Keratinocyte (primary cell): ENCODE data around the gene PTDSS2. TPM values are rescaled to one million over a fixed set of nuclear protein-coding genes. Genes with fewer than 3 reads are reported as not detected.

ENCODE experiments used
- DNase-seq: peaks from one replicate; pipeline ENCODE4 v3.0.0-alpha.2; 2011; ENCODE audit warnings: low read depth, missing footprints, low spot score
- FAIRE-seq: peaks from 2 replicates; lab custom pipeline; 2011; peaks lifted over from hg19 to GRCh38; lab: Jason Lieb, UNC
- H2AFZ ChIP-seq: 2 replicates; pipeline ENCODE4 v1.6.0; 2012; ENCODE audit warnings: low read length, control low read depth, inconsistent platforms; ENCODE audit not compliant: control insufficient read depth
- H3K27ac ChIP-seq: 2 replicates; pipeline ENCODE4 v1.5.1; 2011; ENCODE audit warnings: low read length; ENCODE audit not compliant: control insufficient read depth, insufficient read depth
- H3K27me3 ChIP-seq: 3 replicates; pipeline ENCODE4 v1.6.0; 2011; ENCODE audit warnings: low read length; ENCODE audit not compliant: control insufficient read depth, insufficient read depth; ENCODE audit errors: extremely low read depth
- H3K36me3 ChIP-seq, 2 experiments: 2 replicates in 1 of 2; 3 replicates in 1 of 2; pipeline ENCODE4 v1.5.1; 2011; ENCODE audit warnings: low read length in 2 of 2, mild to moderate bottlenecking in 1 of 2; ENCODE audit not compliant: control insufficient read depth in 2 of 2, insufficient read depth in 2 of 2; ENCODE audit errors: extremely low read depth in 1 of 2
- H3K4me1 ChIP-seq: 3 replicates; pipeline ENCODE4 v1.5.1; 2011; ENCODE audit warnings: low read length; ENCODE audit not compliant: control insufficient read depth, insufficient read depth; ENCODE audit errors: extremely low read depth
- H3K4me2 ChIP-seq: 3 replicates; pipeline ENCODE4 v1.6.0; 2011; ENCODE audit warnings: low read depth, low read length; ENCODE audit not compliant: control insufficient read depth, insufficient read depth; ENCODE audit errors: extremely low read depth
- H3K4me3 ChIP-seq, 3 experiments: fragments of 200-600 bp in 1 of 3; sonication (generic) in 1 of 3; 2 replicates in 2 of 3; 3 replicates in 1 of 3; pipeline ENCODE4 v1.5.1; 2011 to 2016; ENCODE audit warnings: low read length in 3 of 3, mild to moderate bottlenecking in 3 of 3, control low read depth in 2 of 3, inconsistent platforms in 1 of 3, low read depth in 1 of 3, mixed read lengths in 1 of 3, mixed run types in 1 of 3, moderate library complexity in 1 of 3; ENCODE audit not compliant: control insufficient read depth in 2 of 3, insufficient read depth in 2 of 3; ENCODE audit errors: extremely low read depth in 1 of 3
- H3K79me2 ChIP-seq: 2 replicates; pipeline ENCODE4 v1.6.0; 2012; ENCODE audit warnings: low read length; ENCODE audit not compliant: control insufficient read depth, insufficient read depth
- H3K9ac ChIP-seq: 3 replicates; pipeline ENCODE4 v1.6.0; 2011; ENCODE audit warnings: low read length; ENCODE audit not compliant: control insufficient read depth, insufficient read depth; ENCODE audit errors: extremely low read depth
- H3K9me1 ChIP-seq: 3 replicates; pipeline ENCODE4 v1.6.0; 2011; ENCODE audit warnings: low read length; ENCODE audit not compliant: control insufficient read depth, insufficient read depth; ENCODE audit errors: extremely low read depth
- H3K9me3 ChIP-seq: 2 replicates; pipeline ENCODE4 v1.5.1; 2012; ENCODE audit warnings: low read depth, low read length; ENCODE audit not compliant: control insufficient read depth
- H4K20me1 ChIP-seq: 3 replicates; pipeline ENCODE4 v1.6.0; 2011; ENCODE audit warnings: low read length; ENCODE audit not compliant: control insufficient read depth, insufficient read depth; ENCODE audit errors: extremely low read depth
- EZH2 ChIP-seq: IDR thresholded peaks from one replicate; pipeline ENCODE4 v1.6.1; 2012; ENCODE audit warnings: inconsistent platforms, mild to moderate bottlenecking, low read length, moderate library complexity
- dilution Hi-C: fragments of 300-500 bp; cut with MboI; formaldehyde crosslinking; loops from one replicate; pipeline ENCODE4 v1.7.0; 2020; ENCODE audit warnings: low sequenced_read_pairs; ENCODE audit not compliant: extremely low pct_ligation_motif_present
- polyA plus RNA-seq, 5 experiments: library from polyadenylated mRNA; depleted of rRNA in 3 of 5; stranded (reverse) in 3 of 5; stranded (forward) in 1 of 5; unstranded in 1 of 5; fragments of >200 nt; gene quantifications; 1 replicate in 1 of 5; 2 replicates in 3 of 5; 3 replicates in 1 of 5; pipeline versions ENCODE4 v1.2.1 to v1.2.3, GENCODE V29; 2011 to 2012; ENCODE audit warnings: missing spikeins in 2 of 5, low read depth in 1 of 5, low replicate concordance in 1 of 5
- TF ChIP-seq, protein P1 (sequence below), 3 experiments: IDR thresholded peaks in 1 of 3; conservative IDR thresholded peaks in 1 of 3; optimal IDR thresholded peaks in 1 of 3; 2 replicates in 2 of 3; 3 replicates in 1 of 3; pipeline versions ENCODE3 to v1.5.1; 2011; ENCODE audit warnings: low read length in 3 of 3, mild to moderate bottlenecking in 3 of 3, moderate library complexity in 2 of 3, control low read depth in 1 of 3, inconsistent platforms in 1 of 3; ENCODE audit not compliant: insufficient read depth in 2 of 3; ENCODE audit errors: extremely low read depth in 1 of 3

PTDSS2 gene
- polyA plus RNA-seq, 1 donor (not counting 4 experiments of a cell fraction or from before 2014, with no cell fraction given) = 21.6 TPM

DNA sequence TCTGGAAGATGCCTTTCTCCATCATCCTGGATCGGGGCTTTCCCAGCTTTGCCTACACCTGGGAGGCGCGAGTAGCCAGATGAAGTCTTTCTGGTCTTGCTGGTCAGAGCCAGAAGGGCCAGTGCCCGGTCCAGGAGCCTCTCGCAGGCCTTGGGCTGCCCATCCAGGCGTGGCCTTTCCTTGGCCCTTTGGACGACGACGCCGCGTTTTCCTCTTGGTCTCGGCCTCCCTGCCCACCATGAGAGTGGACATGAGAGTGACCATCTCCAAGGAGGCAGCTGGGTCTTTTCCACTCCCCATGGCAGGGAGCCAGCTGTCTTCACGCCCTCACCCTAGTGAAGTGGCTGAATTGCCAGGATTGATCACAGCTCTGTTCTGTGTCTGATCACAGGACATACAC lies 3.5 kb downstream of the PTDSS2 start:
- peaks cover 14% of the 10 kb centered on the region for H3K4me1 ChIP-seq
- H3K27me3 ChIP-seq = no peaks in the 10 kb centered on the region
- dilution Hi-C loops = no loop called here
- no peak for FAIRE-seq
- peaks cover 73% of the 10 kb centered on the region for H3K79me2 ChIP-seq
- H3K9me3 ChIP-seq = no peaks in the 10 kb centered on the region
- TF ChIP-seq, protein P1, sequence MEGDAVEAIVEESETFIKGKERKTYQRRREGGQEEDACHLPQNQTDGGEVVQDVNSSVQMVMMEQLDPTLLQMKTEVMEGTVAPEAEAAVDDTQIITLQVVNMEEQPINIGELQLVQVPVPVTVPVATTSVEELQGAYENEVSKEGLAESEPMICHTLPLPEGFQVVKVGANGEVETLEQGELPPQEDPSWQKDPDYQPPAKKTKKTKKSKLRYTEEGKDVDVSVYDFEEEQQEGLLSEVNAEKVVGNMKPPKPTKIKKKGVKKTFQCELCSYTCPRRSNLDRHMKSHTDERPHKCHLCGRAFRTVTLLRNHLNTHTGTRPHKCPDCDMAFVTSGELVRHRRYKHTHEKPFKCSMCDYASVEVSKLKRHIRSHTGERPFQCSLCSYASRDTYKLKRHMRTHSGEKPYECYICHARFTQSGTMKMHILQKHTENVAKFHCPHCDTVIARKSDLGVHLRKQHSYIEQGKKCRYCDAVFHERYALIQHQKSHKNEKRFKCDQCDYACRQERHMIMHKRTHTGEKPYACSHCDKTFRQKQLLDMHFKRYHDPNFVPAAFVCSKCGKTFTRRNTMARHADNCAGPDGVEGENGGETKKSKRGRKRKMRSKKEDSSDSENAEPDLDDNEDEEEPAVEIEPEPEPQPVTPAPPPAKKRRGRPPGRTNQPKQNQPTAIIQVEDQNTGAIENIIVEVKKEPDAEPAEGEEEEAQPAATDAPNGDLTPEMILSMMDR (optimal IDR thresholded peaks at IDR 0.05 in 1 of 3, IDR thresholded peaks at IDR 0.05 in 1 of 3, conservative IDR thresholded peaks at IDR 0.05 in 1 of 3; ENCODE audit: extremely low read depth in 1 of 3, insufficient read depth in 2 of 3, low read length in 3 of 3) = no peak
- TF ChIP-seq EZH2 = no peak
- no peak for DNase-seq
- H4K20me1 ChIP-seq = no peaks in the 10 kb centered on the region
- H3K9me1 ChIP-seq = no peaks in the 10 kb centered on the region
- H3K4me3 ChIP-seq = no peak overlapping the region
- no peak overlapping the region for H2AFZ ChIP-seq
- no peak overlapping the region for H3K9ac ChIP-seq
- no peak overlapping the region for H3K4me2 ChIP-seq
- no peak overlapping the region for H3K27ac ChIP-seq
- peaks cover 15 to 23% of the 10 kb centered on the region in 2 experiments for H3K36me3 ChIP-seq

DNA sequence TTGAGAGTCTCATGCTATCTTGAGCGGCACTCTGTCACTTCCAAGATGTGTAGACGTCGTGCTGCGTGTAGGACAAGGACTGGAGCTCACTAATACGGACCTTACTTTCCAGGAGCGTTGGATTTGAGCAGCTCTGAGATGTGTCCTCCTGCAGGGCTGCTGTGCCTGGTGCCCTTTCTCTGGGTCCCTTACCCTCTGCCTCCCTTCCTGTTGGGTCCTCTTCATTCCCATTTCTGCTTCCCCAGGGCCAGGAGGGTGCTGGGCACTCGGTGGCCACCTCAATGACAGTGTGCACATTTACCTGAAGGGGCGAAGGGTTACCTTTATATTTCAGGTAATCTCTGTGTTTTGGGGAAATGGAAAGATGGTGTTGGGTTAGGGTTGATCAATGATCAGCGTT lies 4.0 kb downstream of the PTDSS2 start:
- no peak for TF ChIP-seq EZH2
- TF ChIP-seq, protein P1 (optimal IDR thresholded peaks at IDR 0.05 in 1 of 3, IDR thresholded peaks at IDR 0.05 in 1 of 3, conservative IDR thresholded peaks at IDR 0.05 in 1 of 3; ENCODE audit: extremely low read depth in 1 of 3, insufficient read depth in 2 of 3, low read length in 3 of 3) = no peak
- no peak for DNase-seq
- Histone ChIP-seq H3K9me3 (no peaks in the 10 kb centered on the region), H2AFZ (no peak overlapping the region), H3K9me1 (no peaks in the 10 kb centered on the region), H3K9ac (no peak overlapping the region), H4K20me1 (no peaks in the 10 kb centered on the region), H3K4me1 (peaks cover 10% of the 10 kb centered on the region), H3K36me3 (peaks cover 15 to 26% of the 10 kb centered on the region in 2 experiments), H3K27me3 (no peaks in the 10 kb centered on the region), H3K4me3 (no peak overlapping the region), H3K27ac (no peak overlapping the region), H3K79me2 (peaks cover 78% of the 10 kb centered on the region), H3K4me2 (no peak overlapping the region)
- dilution Hi-C loops = no loop called here
- FAIRE-seq = no peak
